Neural progenitor cell (in vitro differentiated cells): ENCODE data around the gene AREG.

Experiments used
- CTCF ChIP-seq: fragments of 200-600 bp; sonication (generic); IDR thresholded peaks from 2 replicates; pipeline ENCODE4 v1.5.1; 2017; ENCODE audit warnings: antibody characterized with exemption, mild to moderate bottlenecking
- EZH2 ChIP-seq: fragments of 200-600 bp; sonication (generic); IDR thresholded peaks from 2 replicates; pipeline ENCODE4 v1.6.1; 2017; ENCODE audit warnings: antibody characterized with exemption, mild to moderate bottlenecking, moderate library complexity
- EZH2phosphoT487 ChIP-seq: fragments of 200-600 bp; sonication (generic); IDR thresholded peaks from 2 replicates; pipeline ENCODE4 v1.6.1; 2017; ENCODE audit warnings: antibody characterized with exemption

GRCh38 chr4:74433043-74433442 is 11.9 kb upstream of the AREG start:
- TF ChIP-seq CTCF (no peak), EZH2 (no peak), EZH2phosphoT487 (no peak)
